Astrocyte (in vitro differentiated cells and primary cell): ENCODE data around the gene INPP5F.

ENCODE experiments used
- CTCF ChIP-seq: IDR thresholded peaks from 2 replicates; pipeline ENCODE4 v1.5.1; 2011; ENCODE audit warnings: low read depth, mild to moderate bottlenecking, inconsistent platforms, low read length, moderate library complexity; ENCODE audit not compliant: insufficient read depth
- EZH2 ChIP-seq: IDR thresholded peaks from 2 replicates; pipeline ENCODE4 v1.6.1; 2012; ENCODE audit warnings: mild to moderate bottlenecking, low read length, inconsistent platforms; ENCODE audit not compliant: insufficient read depth

GRCh38 chr10:119749455-119749854 is 23.6 kb downstream of the INPP5F start:
- TF ChIP-seq CTCF (no peak), EZH2 (no peak)
